ENCODE results near the gene ADM2. TPM values are rescaled to one million over a fixed set of nuclear protein-coding genes. Genes with fewer than 3 reads are reported as not detected.

The ADM2 gene
- polyA plus RNA-seq, 1 of the 3 experiments (the other 2 are of a cell fraction), result 0.61 TPM

- ChIA-PET POLR2A (no interaction called here), CTCF (interaction anchor here (0.7 kb wide), 1 partner anchor 11 kb away, joined by 3 read pairs; no protein-coding TSS in a partner anchor)
- no peaks in the 10 kb centered on the region for H3K9me2 ChIP-seq
- no peak for DNase-seq
- no peaks in the 10 kb centered on the region for H3K79me2 ChIP-seq (ENCODE audit: insufficient read depth)
- TF ChIP-seq USF2 (IDR thresholded peaks at IDR 0.05; ENCODE audit: borderline replicate concordance, low read depth, low read length), result no peak
- no peak for TF ChIP-seq PBX3 (IDR thresholded peaks at IDR 0.05)
- TF ChIP-seq ZBTB33 (IDR thresholded peaks at IDR 0.05; ENCODE audit: borderline replicate concordance, low read depth), result no peak
- no peak for TF ChIP-seq GABPA (IDR thresholded peaks at IDR 0.05; ENCODE audit: low read depth)
- no peak for TF ChIP-seq TEAD4 (IDR thresholded peaks at IDR 0.05; ENCODE audit: borderline replicate concordance, insufficient read depth)
- no peak for TF ChIP-seq CHD2 (IDR thresholded peaks at IDR 0.05; ENCODE audit: low read length, partially characterized antibody)
- no peak for TF ChIP-seq GATA2 (CRISPR knock-in tag; IDR thresholded peaks at IDR 0.05)
- no peak for TF ChIP-seq RXRA (IDR thresholded peaks at IDR 0.05; ENCODE audit: borderline replicate concordance, low read depth)
- no peak for TF ChIP-seq YY1 (IDR thresholded peaks at IDR 0.05; ENCODE audit: low read depth)
- TF ChIP-seq SMC3 (IDR thresholded peaks at IDR 0.05; ENCODE audit: low read depth, low read length), result no peak
- no peak for TF ChIP-seq IRF3 (IDR thresholded peaks at IDR 0.05; ENCODE audit: low read depth, low read length)
- no peak for TF ChIP-seq NRF1 (IDR thresholded peaks at IDR 0.05; ENCODE audit: low read depth, low read length)
- TF ChIP-seq RCOR1 (IDR thresholded peaks at IDR 0.05; ENCODE audit: low read length), result no peak
- no peak for TF ChIP-seq MAX (IDR thresholded peaks at IDR 0.05; ENCODE audit: low read depth)
- no peak for TF ChIP-seq REST (IDR thresholded peaks at IDR 0.05; ENCODE audit: low read depth, low read length)
- H4K20me1 ChIP-seq (ENCODE audit: insufficient read depth), result no peaks in the 10 kb centered on the region
- H3K9ac ChIP-seq, result no peak overlapping the region
- H3F3A ChIP-seq (replicated peaks; ENCODE audit: insufficient read depth), result no peaks in the 10 kb centered on the region
- H3K4me3 ChIP-seq (ENCODE audit: low read depth in 2 of 2, low read length in 1 of 2), result no peak overlapping the region
- no peak overlapping the region for H3K27ac ChIP-seq (ENCODE audit: low read depth in 2 of 2, low read length in 1 of 2)
- H3K9me3 ChIP-seq, result no peaks in the 10 kb centered on the region
- peaks cover 4 to 72% of the 10 kb centered on the region in 2 experiments for H3K36me3 ChIP-seq (replicated peaks in 1 of 2; ENCODE audit: control insufficient read depth in 1 of 2, insufficient read depth in 2 of 2, low read length in 1 of 2)
- no peaks in the 10 kb centered on the region for H3K27me3 ChIP-seq (ENCODE audit: insufficient read depth)
- no peak overlapping the region for H2AFZ ChIP-seq (ENCODE audit: low read depth)
- no peaks in the 10 kb centered on the region for H3K4me1 ChIP-seq (ENCODE audit: control insufficient read depth in 1 of 2, insufficient read depth in 2 of 2, low read depth in 1 of 2, low read length in 1 of 2)
- H3K4me2 ChIP-seq, result no peak overlapping the region
- 89% methylated on average over 11 of the region's 20 CpGs for WGBS (ENCODE audit: low lambda C conversion rate)
Observed at GRCh38 chr22:50435291-50436014, 45.9 kb upstream of the ADM2 start.

Measured in SK-N-SH (cell line).